CD4-positive, alpha-beta T cell (primary cell): ENCODE measurements around the gene IL23A. TPM values are rescaled to one million over a fixed set of nuclear protein-coding genes. Genes with fewer than 3 reads are reported as not detected.

Experiments used
- ATAC-seq: fragments of 200-7000 bp; cut with Tn5 transposase; one replicate; pipeline ENCODE4 v1.10.0; 2022; ENCODE audit warnings: mild to moderate bottlenecking; ENCODE audit not compliant: poor library complexity
- CTCF ChIA-PET: fragments of 350-600 bp; sonication (Branson Sonifier 250); formaldehyde crosslinking; loops from one replicate; lab custom pipeline; 2021; ENCODE audit warnings: antibody characterized with exemption, inconsistent platforms; lab: Charles Lee
- POLR2A ChIA-PET: fragments of 350-600 bp; sonication (Branson Sonifier 250); formaldehyde crosslinking; loops from one replicate; lab custom pipeline; 2021; ENCODE audit warnings: antibody characterized with exemption, inconsistent platforms; lab: Charles Lee
- DNase-seq, 14 experiments: peaks; one replicate each; pipeline ENCODE4 v3.0.0-alpha.2; 2013 to 2020; ENCODE audit warnings: mixed read lengths in 2 of 14
- H3K27ac ChIP-seq, 2 donors: one replicate each; pipeline versions ENCODE4 v1.5.1 to v1.7.0; 2013; ENCODE audit warnings: low read length in 2 of 2, low read depth in 1 of 2, mild to moderate bottlenecking in 1 of 2
- H3K27me3 ChIP-seq, 2 experiments: 1 replicate in 1 of 2; 2 replicates in 1 of 2; pipeline versions ENCODE4 v1.6.1 to v1.7.0; 2013; ENCODE audit warnings: low read length in 2 of 2, control low read depth in 1 of 2, mild to moderate bottlenecking in 1 of 2, moderate library complexity in 1 of 2; ENCODE audit not compliant: insufficient read depth in 2 of 2, control insufficient read depth in 1 of 2
- H3K36me3 ChIP-seq: one replicate; pipeline ENCODE4 v1.6.1; 2013; ENCODE audit warnings: low read length, control low read depth; ENCODE audit not compliant: insufficient read depth
- H3K4me1 ChIP-seq: one replicate; pipeline ENCODE4 v1.6.1; 2013; ENCODE audit warnings: low read length, control low read depth; ENCODE audit not compliant: insufficient read depth
- H3K4me3 ChIP-seq: one replicate; pipeline ENCODE4 v1.5.1; 2013; ENCODE audit warnings: mild to moderate bottlenecking, low read length, moderate library complexity
- H3K9me3 ChIP-seq, 2 experiments: 1 replicate in 1 of 2; 2 replicates in 1 of 2; pipeline versions ENCODE4 v1.6.1 to v1.7.0; 2013; ENCODE audit warnings: low read length in 2 of 2, mild to moderate bottlenecking in 2 of 2, control low read depth in 1 of 2, moderate library complexity in 1 of 2; ENCODE audit not compliant: control insufficient read depth in 1 of 2, insufficient read depth in 1 of 2
- H3K27ac Mint-ChIP-seq: one replicate; pipeline ENCODE4 v1.8.0; 2020; ENCODE audit warnings: mixed read lengths
- H3K27me3 Mint-ChIP-seq: one replicate; pipeline ENCODE4 v1.8.0; 2021; ENCODE audit warnings: mixed read lengths
- H3K36me3 Mint-ChIP-seq: one replicate; pipeline ENCODE4 v1.8.0; 2021; ENCODE audit warnings: low read depth, mixed read lengths
- H3K4me1 Mint-ChIP-seq: one replicate; pipeline ENCODE4 v1.8.0; 2021; ENCODE audit warnings: low read depth, mixed read lengths
- H3K4me3 Mint-ChIP-seq: one replicate; pipeline ENCODE4 v1.8.0; 2020; ENCODE audit warnings: mild to moderate bottlenecking, mixed read lengths
- H3K9me3 Mint-ChIP-seq: one replicate; pipeline ENCODE4 v1.8.0; 2020; ENCODE audit warnings: mixed read lengths
- intact Hi-C, 2 experiments: fragments of 100-400 bp; cut with DNase I in 1 of 2; cut with micrococcal nuclease in 1 of 2; formaldehyde crosslinking; loops; one replicate each; pipeline versions ENCODE4 v1.15.1 to v1.9.0; 2023 to 2025; cut with DNase I, micrococcal nuclease
- total RNA-seq, 174 experiments: library from RNA in 2 of 174; stranded (reverse) in 2 of 174; gene quantifications; one replicate each; pipeline ENCODE4 v1.2.3 and lab custom pipeline; 2021 to 2026
- TF ChIP-seq, protein P1 (sequence below): fragments of 200-600 bp; IDR thresholded peaks from one replicate; pipeline ENCODE4 v1.8.0; 2022; ENCODE audit warnings: antibody characterized with exemption, mild to moderate bottlenecking

IL23A gene
- total RNA-seq, 2 experiments from 2014 or later: 25.2 to 27.5 TPM

DNA sequence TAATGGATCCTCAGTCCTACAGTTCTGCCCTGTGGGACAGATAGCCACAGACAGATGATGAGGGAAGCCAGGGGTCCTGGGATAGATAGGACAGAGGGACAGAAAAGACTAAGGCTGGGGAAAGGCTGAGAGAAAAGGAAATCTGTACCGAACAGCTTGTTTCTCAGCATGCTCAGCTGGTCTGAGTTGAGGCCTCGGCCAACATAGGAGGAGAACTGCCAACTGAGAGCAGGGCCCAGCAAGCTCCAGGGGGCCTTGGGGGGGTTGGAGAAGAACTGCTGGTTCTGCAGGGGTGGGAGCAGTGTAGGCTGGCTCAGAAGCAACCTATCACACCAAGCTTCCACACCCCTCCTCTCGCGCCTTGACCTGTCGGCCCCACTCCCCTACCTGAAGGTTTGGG, 10.1 kb downstream of the IL23A start:
- no peaks in the 10 kb centered on the region for H3K27me3 Mint-ChIP-seq
- Histone ChIP-seq H3K27ac (no peak overlapping the region), H3K4me3 (no peak overlapping the region), H3K9me3 (no peaks in the 10 kb centered on the region), H3K36me3 (peaks cover 78% of the 10 kb centered on the region), H3K27me3 (no peaks in the 10 kb centered on the region), H3K4me1 (no peaks in the 10 kb centered on the region)
- POLR2A ChIA-PET: interaction anchor here (0.7 to 2.7 kb wide), 2 partner anchors 10 to 11 kb away, joined by 3 to 15 read pairs; partner anchors contain the start of genes IL23A and STAT2
- TF ChIP-seq, protein P1, sequence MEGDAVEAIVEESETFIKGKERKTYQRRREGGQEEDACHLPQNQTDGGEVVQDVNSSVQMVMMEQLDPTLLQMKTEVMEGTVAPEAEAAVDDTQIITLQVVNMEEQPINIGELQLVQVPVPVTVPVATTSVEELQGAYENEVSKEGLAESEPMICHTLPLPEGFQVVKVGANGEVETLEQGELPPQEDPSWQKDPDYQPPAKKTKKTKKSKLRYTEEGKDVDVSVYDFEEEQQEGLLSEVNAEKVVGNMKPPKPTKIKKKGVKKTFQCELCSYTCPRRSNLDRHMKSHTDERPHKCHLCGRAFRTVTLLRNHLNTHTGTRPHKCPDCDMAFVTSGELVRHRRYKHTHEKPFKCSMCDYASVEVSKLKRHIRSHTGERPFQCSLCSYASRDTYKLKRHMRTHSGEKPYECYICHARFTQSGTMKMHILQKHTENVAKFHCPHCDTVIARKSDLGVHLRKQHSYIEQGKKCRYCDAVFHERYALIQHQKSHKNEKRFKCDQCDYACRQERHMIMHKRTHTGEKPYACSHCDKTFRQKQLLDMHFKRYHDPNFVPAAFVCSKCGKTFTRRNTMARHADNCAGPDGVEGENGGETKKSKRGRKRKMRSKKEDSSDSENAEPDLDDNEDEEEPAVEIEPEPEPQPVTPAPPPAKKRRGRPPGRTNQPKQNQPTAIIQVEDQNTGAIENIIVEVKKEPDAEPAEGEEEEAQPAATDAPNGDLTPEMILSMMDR: no peak
- intact Hi-C loops: no loop called here
- no peak overlapping the region for H3K4me3 Mint-ChIP-seq
- ATAC-seq (no peak), DNase-seq (no peak)
- H3K4me1 Mint-ChIP-seq: no peaks in the 10 kb centered on the region
- CTCF ChIA-PET: no interaction called here
- peaks cover 68% of the 10 kb centered on the region for H3K36me3 Mint-ChIP-seq
- H3K9me3 Mint-ChIP-seq: no peaks in the 10 kb centered on the region
- H3K27ac Mint-ChIP-seq: no peak overlapping the region

DNA sequence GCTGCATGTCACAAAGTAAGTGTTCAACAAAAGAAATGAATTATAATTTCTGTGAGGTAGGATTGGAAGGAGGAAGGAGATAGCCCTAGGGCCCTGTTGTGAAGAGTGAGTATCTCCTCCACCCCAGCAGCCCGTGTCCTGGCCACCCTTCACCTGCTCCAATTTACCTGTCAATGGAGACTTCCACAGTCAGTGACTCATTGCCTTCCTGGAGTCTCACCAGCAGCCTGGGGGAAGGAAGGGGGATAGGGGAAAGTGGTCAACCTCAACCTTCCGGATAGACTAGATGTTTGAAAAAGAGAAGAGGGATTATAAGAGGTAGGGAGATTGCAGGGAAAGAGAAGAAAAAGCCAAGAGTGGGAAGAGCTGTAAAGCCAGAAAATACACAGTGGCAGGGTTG, 12.0 kb downstream of the IL23A start:
- H3K4me1 ChIP-seq: no peaks in the 10 kb centered on the region
- H3K27ac ChIP-seq: no peak overlapping the region
- H3K27me3 ChIP-seq: no peaks in the 10 kb centered on the region
- intact Hi-C loops: no loop called here
- Mint-ChIP-seq H3K9me3 (no peaks in the 10 kb centered on the region), H3K4me1 (no peaks in the 10 kb centered on the region), H3K36me3 (peaks cover 75% of the 10 kb centered on the region), H3K27ac (no peak overlapping the region), H3K4me3 (no peak overlapping the region), H3K27me3 (no peaks in the 10 kb centered on the region)
- TF ChIP-seq, protein P1: no peak
- POLR2A ChIA-PET: interaction anchor here (1.2 to 2.8 kb wide), 4 partner anchors 9 to 337 kb away, joined by 3 to 15 read pairs (median 8); partner anchors contain the start of genes IL23A, PAN2 and STAT2
- peaks cover 89% of the 10 kb centered on the region for H3K36me3 ChIP-seq
- H3K9me3 ChIP-seq: no peaks in the 10 kb centered on the region
- no peak overlapping the region for H3K4me3 ChIP-seq
- no peak for ATAC-seq
- DNase-seq: no peak
- CTCF ChIA-PET: no interaction called here

DNA sequence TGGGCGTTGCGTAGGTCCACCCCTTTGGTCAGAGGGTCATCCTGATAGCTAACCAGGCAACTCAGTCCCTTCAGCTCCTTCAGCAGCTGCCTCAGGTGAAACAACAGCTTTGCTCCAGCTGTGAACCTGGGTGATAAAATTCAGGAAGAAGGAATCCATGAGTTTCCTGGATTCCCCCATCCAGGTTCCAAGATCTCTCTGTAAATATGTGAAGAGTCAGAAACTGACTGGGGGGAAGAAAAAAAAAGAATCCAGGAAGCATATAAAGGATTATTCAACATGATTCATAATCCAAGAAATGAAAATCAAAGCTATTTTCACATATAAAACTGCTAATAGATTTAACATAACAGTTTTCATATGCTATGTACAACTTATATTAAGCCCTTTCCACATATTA, 12.6 kb downstream of the IL23A start:
- no peak overlapping the region for H3K27ac ChIP-seq
- ChIA-PET POLR2A (interaction anchor here (1.2 to 2.8 kb wide), 4 partner anchors 9 to 336 kb away, joined by 3 to 15 read pairs (median 8); partner anchors contain the start of genes IL23A, PAN2 and STAT2), CTCF (no interaction called here)
- no peaks in the 10 kb centered on the region for H3K27me3 ChIP-seq
- intact Hi-C loops: no loop called here
- ATAC-seq (no peak), DNase-seq (no peak)
- TF ChIP-seq, protein P1: no peak
- peaks cover 89% of the 10 kb centered on the region for H3K36me3 ChIP-seq
- H3K9me3 ChIP-seq: no peaks in the 10 kb centered on the region
- H3K4me1 Mint-ChIP-seq: no peaks in the 10 kb centered on the region
- no peaks in the 10 kb centered on the region for H3K4me1 ChIP-seq
- no peak overlapping the region for H3K4me3 ChIP-seq
- H3K27me3 Mint-ChIP-seq: no peaks in the 10 kb centered on the region
- peaks cover 75% of the 10 kb centered on the region for H3K36me3 Mint-ChIP-seq
- H3K9me3 Mint-ChIP-seq: no peaks in the 10 kb centered on the region
- no peak overlapping the region for H3K27ac Mint-ChIP-seq
- H3K4me3 Mint-ChIP-seq: no peak overlapping the region
